Endothelial cell of umbilical vein (primary cell): ENCODE measurements around the gene NEIL3.

ENCODE experiments used
- CTCF ChIP-seq, 2 donors: IDR thresholded peaks; 1 replicate in 1 of 2; 2 replicates in 1 of 2; pipeline ENCODE4 v1.5.1; 2011; ENCODE audit warnings: low read length in 2 of 2, mild to moderate bottlenecking in 2 of 2, moderate library complexity in 2 of 2, control low read depth in 1 of 2, inconsistent platforms in 1 of 2, low read depth in 1 of 2; ENCODE audit not compliant: insufficient read depth in 1 of 2; ENCODE audit errors: extremely low read depth in 1 of 2
- EZH2 ChIP-seq: IDR thresholded peaks from 2 replicates; pipeline ENCODE4 v1.6.1; 2012; ENCODE audit warnings: borderline replicate concordance, low read depth, mild to moderate bottlenecking, moderate library complexity, low read length, inconsistent platforms; ENCODE audit not compliant: severe bottlenecking
- FOS ChIP-seq: IDR thresholded peaks from 2 replicates; pipeline ENCODE4 v1.6.1; 2011; ENCODE audit warnings: mild to moderate bottlenecking, low read length, moderate library complexity, borderline replicate concordance; ENCODE audit not compliant: insufficient read depth
- JUN ChIP-seq: IDR thresholded peaks from 2 replicates; pipeline ENCODE4 v1.6.1; 2011; ENCODE audit warnings: borderline replicate concordance, low read depth; ENCODE audit not compliant: insufficient read length, insufficient read depth
- MAX ChIP-seq: IDR thresholded peaks from 2 replicates; pipeline ENCODE4 v1.6.1; 2011; ENCODE audit not compliant: insufficient read depth, insufficient read length
- MYC ChIP-seq: IDR thresholded peaks from one replicate; pipeline ENCODE4 v1.6.1; 2011; ENCODE audit warnings: mild to moderate bottlenecking, low read depth, low read length
- POLR2A ChIP-seq: IDR thresholded peaks from 2 replicates; pipeline ENCODE4 v1.6.1; 2012; ENCODE audit warnings: low read depth, mild to moderate bottlenecking, control low read depth, low read length
- POLR2AphosphoS5 ChIP-seq: IDR thresholded peaks from 2 replicates; pipeline ENCODE4 v1.6.1; 2012; ENCODE audit warnings: low read depth, mild to moderate bottlenecking, control low read depth, low read length, moderate library complexity; ENCODE audit not compliant: insufficient read depth

- TF ChIP-seq CTCF (IDR thresholded peaks at IDR 0.05; ENCODE audit: extremely low read depth in 1 of 2, insufficient read depth in 1 of 2, low read depth in 1 of 2, low read length in 2 of 2) (no peak), POLR2AphosphoS5 (no peak), POLR2A (no peak), EZH2 (no peak), FOS (no peak), MYC (no peak), MAX (no peak), JUN (no peak)
Observed at GRCh38 chr4:177311589-177311988, 1.9 kb downstream of the NEIL3 start.
